HL-60 (cell line): ENCODE results near the gene UBAC2.
A peak's percentile ranks its signal among the peaks of the same experiment; 100 is the strongest.
"Not testable (repeated sequence)": the region's sequence is repeated elsewhere in the genome, so short reads cannot be mapped to it uniquely, and the experiment has no call there.

Experiments
- DNase-seq, 2 experiments: peaks; one replicate each; pipeline ENCODE4 v3.0.0-alpha.2; 2010 to 2020; ENCODE audit warnings: low read depth in 1 of 2, low spot score in 1 of 2
- H3K27ac ChIP-seq: fragments of 250-450 bp; sonication (Bioruptor Pico); replicated peaks from 2 replicates; pipeline ENCODE4 v1.5.1; 2020; ENCODE audit warnings: mild to moderate bottlenecking, moderate library complexity
- H3K27me3 ChIP-seq: fragments of 250-450 bp; sonication (Bioruptor Pico); 2 replicates; pipeline ENCODE4 v1.5.1; 2021; ENCODE audit warnings: mild to moderate bottlenecking, moderate library complexity; ENCODE audit not compliant: insufficient read depth, poor library complexity, severe bottlenecking
- H3K4me3 ChIP-seq: replicated peaks from 2 replicates; pipeline ENCODE4 v1.5.1; 2011; ENCODE audit warnings: mild to moderate bottlenecking, control low read depth, low read length; ENCODE audit not compliant: insufficient read depth
- CTCF ChIP-seq: IDR thresholded peaks from one replicate; pipeline ENCODE4 v1.5.1; 2011; ENCODE audit warnings: low read length, control low read depth, inconsistent platforms; ENCODE audit not compliant: insufficient read depth
- GABPA ChIP-seq: IDR thresholded peaks from 2 replicates; pipeline ENCODE4 v1.6.1; 2012; ENCODE audit warnings: low read depth
- POLR2AphosphoS5 ChIP-seq: IDR thresholded peaks from 2 replicates; pipeline ENCODE4 v1.6.1; 2012; ENCODE audit warnings: low read depth
- REST ChIP-seq: IDR thresholded peaks from 2 replicates; pipeline ENCODE4 v1.6.1; 2012; ENCODE audit warnings: low read depth; ENCODE audit not compliant: insufficient replicate concordance
- SPI1 ChIP-seq: IDR thresholded peaks from 2 replicates; pipeline ENCODE4 v1.6.1; 2012; ENCODE audit warnings: low read depth, mild to moderate bottlenecking, borderline replicate concordance

UBAC2 gene

GRCh38 chr13:99228737-99229691 is 28.4 kb downstream of the UBAC2 start:
- Histone ChIP-seq H3K27me3 (no peaks in the 10 kb centered on the region), H3K27ac (peak overlapping the region; percentile 43), H3K4me3 (no peak overlapping the region)
- DNase-seq = peak in 1 of 2 experiments; percentile 33
- TF ChIP-seq POLR2AphosphoS5 = no peak
- TF ChIP-seq GABPA = no peak
- TF ChIP-seq SPI1 = peak; percentile 38; the same call in 1 of the 2 replicates
- TF ChIP-seq CTCF = no peak

GRCh38 chr13:99230588-99230987 is 29.9 kb downstream of the UBAC2 start:
- H3K4me3 ChIP-seq, DNase-seq, H3K27me3 ChIP-seq: not testable (repeated sequence)
- peak overlapping the region; percentile 43 for H3K27ac ChIP-seq

- H3K4me3 ChIP-seq = no peak overlapping the region
- no peak for TF ChIP-seq CTCF
- no peak for TF ChIP-seq SPI1
- TF ChIP-seq REST = no peak
- TF ChIP-seq GABPA = no peak
- no peak for TF ChIP-seq POLR2AphosphoS5
- H3K27ac ChIP-seq = no peak overlapping the region
- DNase-seq = no peak
- no peaks in the 10 kb centered on the region for H3K27me3 ChIP-seq
Observed at GRCh38 chr13:99230991-99231390, 30.3 kb downstream of the UBAC2 start.

GRCh38 chr13:99231721-99232120 is 31.1 kb downstream of the UBAC2 start:
- peak; percentile 41 to 53 for DNase-seq
- H3K27me3 ChIP-seq = no peaks in the 10 kb centered on the region
- H3K27ac ChIP-seq = peak overlapping the region; percentile 20; the same call in 1 of the 2 replicates
- H3K4me3 ChIP-seq = no peak overlapping the region
- TF ChIP-seq SPI1 (peak; percentile 98), REST (no peak)
